Measurements from ENCODE around the gene CTDSPL.

DNA sequence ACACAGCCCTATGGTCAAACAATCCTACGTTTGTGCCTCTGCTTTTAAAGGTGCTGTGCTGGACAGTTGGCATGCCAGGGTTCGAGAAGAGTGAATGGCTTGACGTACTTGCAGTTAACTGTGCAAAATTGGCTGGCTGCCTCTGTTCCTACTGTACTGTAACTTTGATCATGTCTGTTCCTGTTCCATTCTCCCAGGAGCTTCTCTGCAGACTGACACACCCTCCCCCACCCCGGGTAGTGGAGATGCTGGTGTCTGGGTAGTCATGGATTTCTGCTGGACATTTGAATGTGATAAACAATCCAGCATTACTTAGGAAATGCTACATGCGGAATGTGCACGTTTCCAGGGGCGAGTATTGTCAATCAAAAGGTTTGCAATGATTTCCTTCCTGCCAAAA lies 122.4 kb downstream of the CTDSPL start:
- no peak for TF ChIP-seq POLR2AphosphoS5 (IDR thresholded peaks at IDR 0.05; ENCODE audit: low read depth)
- TF ChIP-seq, protein P1, sequence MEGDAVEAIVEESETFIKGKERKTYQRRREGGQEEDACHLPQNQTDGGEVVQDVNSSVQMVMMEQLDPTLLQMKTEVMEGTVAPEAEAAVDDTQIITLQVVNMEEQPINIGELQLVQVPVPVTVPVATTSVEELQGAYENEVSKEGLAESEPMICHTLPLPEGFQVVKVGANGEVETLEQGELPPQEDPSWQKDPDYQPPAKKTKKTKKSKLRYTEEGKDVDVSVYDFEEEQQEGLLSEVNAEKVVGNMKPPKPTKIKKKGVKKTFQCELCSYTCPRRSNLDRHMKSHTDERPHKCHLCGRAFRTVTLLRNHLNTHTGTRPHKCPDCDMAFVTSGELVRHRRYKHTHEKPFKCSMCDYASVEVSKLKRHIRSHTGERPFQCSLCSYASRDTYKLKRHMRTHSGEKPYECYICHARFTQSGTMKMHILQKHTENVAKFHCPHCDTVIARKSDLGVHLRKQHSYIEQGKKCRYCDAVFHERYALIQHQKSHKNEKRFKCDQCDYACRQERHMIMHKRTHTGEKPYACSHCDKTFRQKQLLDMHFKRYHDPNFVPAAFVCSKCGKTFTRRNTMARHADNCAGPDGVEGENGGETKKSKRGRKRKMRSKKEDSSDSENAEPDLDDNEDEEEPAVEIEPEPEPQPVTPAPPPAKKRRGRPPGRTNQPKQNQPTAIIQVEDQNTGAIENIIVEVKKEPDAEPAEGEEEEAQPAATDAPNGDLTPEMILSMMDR (IDR thresholded peaks at IDR 0.05; ENCODE audit: insufficient read depth, low read length), result no peak
- no peak for TF ChIP-seq GABPA (IDR thresholded peaks at IDR 0.05; ENCODE audit: low read depth)
- TF ChIP-seq, protein P2, sequence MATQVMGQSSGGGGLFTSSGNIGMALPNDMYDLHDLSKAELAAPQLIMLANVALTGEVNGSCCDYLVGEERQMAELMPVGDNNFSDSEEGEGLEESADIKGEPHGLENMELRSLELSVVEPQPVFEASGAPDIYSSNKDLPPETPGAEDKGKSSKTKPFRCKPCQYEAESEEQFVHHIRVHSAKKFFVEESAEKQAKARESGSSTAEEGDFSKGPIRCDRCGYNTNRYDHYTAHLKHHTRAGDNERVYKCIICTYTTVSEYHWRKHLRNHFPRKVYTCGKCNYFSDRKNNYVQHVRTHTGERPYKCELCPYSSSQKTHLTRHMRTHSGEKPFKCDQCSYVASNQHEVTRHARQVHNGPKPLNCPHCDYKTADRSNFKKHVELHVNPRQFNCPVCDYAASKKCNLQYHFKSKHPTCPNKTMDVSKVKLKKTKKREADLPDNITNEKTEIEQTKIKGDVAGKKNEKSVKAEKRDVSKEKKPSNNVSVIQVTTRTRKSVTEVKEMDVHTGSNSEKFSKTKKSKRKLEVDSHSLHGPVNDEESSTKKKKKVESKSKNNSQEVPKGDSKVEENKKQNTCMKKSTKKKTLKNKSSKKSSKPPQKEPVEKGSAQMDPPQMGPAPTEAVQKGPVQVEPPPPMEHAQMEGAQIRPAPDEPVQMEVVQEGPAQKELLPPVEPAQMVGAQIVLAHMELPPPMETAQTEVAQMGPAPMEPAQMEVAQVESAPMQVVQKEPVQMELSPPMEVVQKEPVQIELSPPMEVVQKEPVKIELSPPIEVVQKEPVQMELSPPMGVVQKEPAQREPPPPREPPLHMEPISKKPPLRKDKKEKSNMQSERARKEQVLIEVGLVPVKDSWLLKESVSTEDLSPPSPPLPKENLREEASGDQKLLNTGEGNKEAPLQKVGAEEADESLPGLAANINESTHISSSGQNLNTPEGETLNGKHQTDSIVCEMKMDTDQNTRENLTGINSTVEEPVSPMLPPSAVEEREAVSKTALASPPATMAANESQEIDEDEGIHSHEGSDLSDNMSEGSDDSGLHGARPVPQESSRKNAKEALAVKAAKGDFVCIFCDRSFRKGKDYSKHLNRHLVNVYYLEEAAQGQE (IDR thresholded peaks at IDR 0.05; ENCODE audit: insufficient replicate concordance, low read depth), result no peak
- TF ChIP-seq SPI1 (IDR thresholded peaks at IDR 0.05; ENCODE audit: borderline replicate concordance, low read depth), result no peak

All from HL-60 (cell line).